Measurements from ENCODE around the gene PGS1. TPM values are rescaled to one million over a fixed set of nuclear protein-coding genes. Genes with fewer than 3 reads are reported as not detected.

PGS1 gene
- total and polyA plus RNA-seq, 7 experiments from 2014 or later, result 36.1 to 84.3 (median 77.3) TPM

- Mint-ChIP-seq H3K27me3 (no peaks in the 10 kb centered on the region), H3K27ac (peak overlapping the region in 2 of 9 donors; percentile 52 to 65), H3K4me3 (no peak overlapping the region), H3K36me3 (peaks cover 0 to 6% (median 4%) of the 10 kb centered on the region in 5 donors), H3K9me3 (peaks cover 0 to 2% (median 0%) of the 10 kb centered on the region in 11 donors), H3K4me1 (peaks cover 0 to 7% (median 2%) of the 10 kb centered on the region in 7 donors)
- intact Hi-C loops (cut with micrococcal nuclease), result no loop called here
- Histone ChIP-seq H3K9me3 (ENCODE audit: control insufficient read depth in 2 of 3, low read length in 3 of 3) (no peaks in the 10 kb centered on the region), H3K27ac (ENCODE audit: low read depth, low read length) (no peak overlapping the region), H3K4me1 (ENCODE audit: control insufficient read depth in 2 of 2, insufficient read depth in 2 of 2, low read length in 2 of 2) (no peaks in the 10 kb centered on the region), H3K36me3 (ENCODE audit: control insufficient read depth in 2 of 3, insufficient read depth in 3 of 3, low read length in 3 of 3) (peaks cover 0 to 16% (median 0%) of the 10 kb centered on the region in 3 experiments), H3K4me3 (ENCODE audit: low read length) (no peak overlapping the region), H3K27me3 (ENCODE audit: control insufficient read depth in 2 of 2, insufficient read depth in 2 of 2, low read length in 2 of 2) (no peaks in the 10 kb centered on the region)
- POLR2A ChIA-PET, result no interaction called here
- ATAC-seq (peak; percentile 28), DNase-seq (no peak)
- CTCF ChIA-PET, result no interaction called here
Observed at GRCh38 chr17:78433013-78433727, 54.7 kb downstream of the PGS1 start.

DNA sequence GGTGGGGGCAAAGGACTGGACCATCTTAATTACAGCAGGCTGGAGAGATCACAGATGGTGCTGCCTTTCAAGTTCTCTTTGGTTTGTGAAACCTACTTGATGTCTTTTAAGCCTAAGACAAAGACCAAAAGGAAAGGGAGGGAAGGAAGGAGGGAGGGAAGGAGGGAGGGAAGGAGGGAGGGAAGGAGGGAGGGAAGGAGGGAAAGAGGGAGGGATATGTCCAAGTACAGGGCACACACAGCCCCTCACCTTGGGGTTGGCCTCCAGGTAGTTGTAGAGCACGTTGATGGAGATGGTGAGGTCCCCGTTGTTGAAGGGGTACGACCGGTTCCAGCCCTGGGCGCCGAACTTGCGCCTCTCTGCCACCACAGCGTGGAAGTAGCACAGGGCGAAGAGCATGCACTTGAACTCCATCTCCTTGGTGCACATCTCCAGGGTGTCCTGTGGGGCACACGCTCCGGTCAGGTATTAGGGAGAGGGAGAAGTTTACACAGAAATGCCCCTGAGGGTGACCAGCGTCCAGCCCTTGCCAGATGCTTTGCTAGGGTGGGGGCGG is 55.4 kb downstream of the PGS1 start:
- DNase-seq (no peak), ATAC-seq (no peak)
- H3K4me3 ChIP-seq (ENCODE audit: low read length), result no peak overlapping the region
- Mint-ChIP-seq H3K27me3 (no peaks in the 10 kb centered on the region), H3K4me3 (no peak overlapping the region), H3K9me3 (peaks cover 0 to 2% (median 0%) of the 10 kb centered on the region in 11 donors), H3K27ac (no peak overlapping the region), H3K4me1 (peaks cover 0 to 7% (median 2%) of the 10 kb centered on the region in 7 donors), H3K36me3 (peaks cover 0 to 6% (median 4%) of the 10 kb centered on the region in 5 donors)
- ChIA-PET CTCF (no interaction called here), POLR2A (no interaction called here)
- intact Hi-C loops (cut with micrococcal nuclease), result no loop called here
- peaks cover 0 to 10% (median 0%) of the 10 kb centered on the region in 3 experiments for H3K36me3 ChIP-seq (ENCODE audit: control insufficient read depth in 2 of 3, insufficient read depth in 3 of 3, low read length in 3 of 3)
- no peaks in the 10 kb centered on the region for H3K27me3 ChIP-seq (ENCODE audit: control insufficient read depth in 2 of 2, insufficient read depth in 2 of 2, low read length in 2 of 2)
- no peaks in the 10 kb centered on the region for H3K4me1 ChIP-seq (ENCODE audit: control insufficient read depth in 2 of 2, insufficient read depth in 2 of 2, low read length in 2 of 2)
- no peaks in the 10 kb centered on the region for H3K9me3 ChIP-seq (ENCODE audit: control insufficient read depth in 2 of 3, low read length in 3 of 3)
- no peak overlapping the region for H3K27ac ChIP-seq (ENCODE audit: low read depth, low read length)

- H3K4me1 Mint-ChIP-seq, result peaks cover 0 to 7% (median 4%) of the 10 kb centered on the region in 7 donors
- ATAC-seq (no peak), DNase-seq (no peak)
- peaks cover 0 to 4% (median under 1%) of the 10 kb centered on the region in 5 donors for H3K36me3 Mint-ChIP-seq
- Histone ChIP-seq H3K9me3 (ENCODE audit: control insufficient read depth in 2 of 3, low read length in 3 of 3) (no peaks in the 10 kb centered on the region), H3K27ac (ENCODE audit: low read depth, low read length) (no peak overlapping the region), H3K4me3 (ENCODE audit: low read length) (no peak overlapping the region), H3K36me3 (ENCODE audit: control insufficient read depth in 2 of 3, insufficient read depth in 3 of 3, low read length in 3 of 3) (peaks cover 0 to 2% (median 0%) of the 10 kb centered on the region in 3 experiments), H3K27me3 (ENCODE audit: control insufficient read depth in 2 of 2, insufficient read depth in 2 of 2, low read length in 2 of 2) (no peaks in the 10 kb centered on the region), H3K4me1 (ENCODE audit: control insufficient read depth in 2 of 2, insufficient read depth in 2 of 2, low read length in 2 of 2) (no peaks in the 10 kb centered on the region)
- intact Hi-C loops (cut with micrococcal nuclease), result no loop called here
- POLR2A ChIA-PET, result no interaction called here
- peaks cover 0 to 2% (median 0%) of the 10 kb centered on the region in 11 donors for H3K9me3 Mint-ChIP-seq
- peak overlapping the region in 1 of 9 donors; percentile 25 for H3K27ac Mint-ChIP-seq
- CTCF ChIA-PET, result interaction anchor here (0.5 kb wide), 1 partner anchor 1356 kb away, joined by 3 read pairs; no protein-coding TSS in a partner anchor
- no peak overlapping the region for H3K4me3 Mint-ChIP-seq
- H3K27me3 Mint-ChIP-seq, result no peaks in the 10 kb centered on the region
Observed at GRCh38 chr17:78434455-78435329, 56.2 kb downstream of the PGS1 start.

GRCh38 chr17:78435330-78436005 is 57.0 kb downstream of the PGS1 start:
- intact Hi-C loops (cut with micrococcal nuclease), result no loop called here
- H3K27me3 ChIP-seq (ENCODE audit: control insufficient read depth in 2 of 2, insufficient read depth in 2 of 2, low read length in 2 of 2), result no peaks in the 10 kb centered on the region
- DNase-seq, result no peak
- H3K4me1 ChIP-seq (ENCODE audit: control insufficient read depth in 2 of 2, insufficient read depth in 2 of 2, low read length in 2 of 2), result no peaks in the 10 kb centered on the region
- no peaks in the 10 kb centered on the region for H3K36me3 ChIP-seq (ENCODE audit: control insufficient read depth in 2 of 3, insufficient read depth in 3 of 3, low read length in 3 of 3)
- no peak overlapping the region for H3K4me3 ChIP-seq (ENCODE audit: low read length)
- ATAC-seq, result no peak
- H3K27me3 Mint-ChIP-seq, result no peaks in the 10 kb centered on the region
- H3K36me3 Mint-ChIP-seq, result peaks cover 0 to 2% (median 0%) of the 10 kb centered on the region in 5 donors
- ChIA-PET CTCF (no interaction called here), POLR2A (no interaction called here)
- H3K27ac Mint-ChIP-seq, result peak overlapping the region in 3 of 9 donors; percentile 17 to 41 (median 31)
- H3K4me3 Mint-ChIP-seq, result no peak overlapping the region
- H3K27ac ChIP-seq (ENCODE audit: low read depth, low read length), result no peak overlapping the region
- no peaks in the 10 kb centered on the region for H3K9me3 ChIP-seq (ENCODE audit: control insufficient read depth in 2 of 3, low read length in 3 of 3)
- H3K4me1 Mint-ChIP-seq, result peaks cover 0 to 7% (median 4%) of the 10 kb centered on the region in 7 donors
- peaks cover 0 to 2% (median 0%) of the 10 kb centered on the region in 11 donors for H3K9me3 Mint-ChIP-seq

- ATAC-seq (no peak), DNase-seq (no peak)
- Histone ChIP-seq H3K4me1 (ENCODE audit: control insufficient read depth in 2 of 2, insufficient read depth in 2 of 2, low read length in 2 of 2) (no peaks in the 10 kb centered on the region), H3K27me3 (ENCODE audit: control insufficient read depth in 2 of 2, insufficient read depth in 2 of 2, low read length in 2 of 2) (no peaks in the 10 kb centered on the region), H3K36me3 (ENCODE audit: control insufficient read depth in 2 of 3, insufficient read depth in 3 of 3, low read length in 3 of 3) (no peaks in the 10 kb centered on the region), H3K9me3 (ENCODE audit: control insufficient read depth in 2 of 3, low read length in 3 of 3) (no peaks in the 10 kb centered on the region), H3K27ac (ENCODE audit: low read depth, low read length) (no peak overlapping the region), H3K4me3 (ENCODE audit: low read length) (no peak overlapping the region)
- H3K36me3 Mint-ChIP-seq, result peaks cover 0 to 2% (median 0%) of the 10 kb centered on the region in 5 donors
- H3K27me3 Mint-ChIP-seq, result no peaks in the 10 kb centered on the region
- intact Hi-C loops (cut with micrococcal nuclease), result no loop called here
- peaks cover 0 to 7% (median 4%) of the 10 kb centered on the region in 7 donors for H3K4me1 Mint-ChIP-seq
- peak overlapping the region in 6 of 9 donors; percentile 34 to 89 (median 68) for H3K27ac Mint-ChIP-seq
- ChIA-PET POLR2A (no interaction called here), CTCF (no interaction called here)
- H3K4me3 Mint-ChIP-seq, result peak overlapping the region in 1 of 10 donors; percentile 39
- peaks cover 0 to 2% (median 0%) of the 10 kb centered on the region in 11 donors for H3K9me3 Mint-ChIP-seq
Observed at GRCh38 chr17:78437508-78438169, 59.2 kb downstream of the PGS1 start.

GRCh38 chr17:78438271-78438691 is 59.8 kb downstream of the PGS1 start:
- H3K27ac ChIP-seq (ENCODE audit: low read depth, low read length), result no peak overlapping the region
- H3K27me3 ChIP-seq (ENCODE audit: control insufficient read depth in 2 of 2, insufficient read depth in 2 of 2, low read length in 2 of 2), result no peaks in the 10 kb centered on the region
- H3K27ac Mint-ChIP-seq, result peak overlapping the region in 6 of 9 donors; percentile 51 to 89 (median 72)
- H3K4me1 ChIP-seq (ENCODE audit: control insufficient read depth in 2 of 2, insufficient read depth in 2 of 2, low read length in 2 of 2), result no peaks in the 10 kb centered on the region
- H3K36me3 ChIP-seq (ENCODE audit: control insufficient read depth in 2 of 3, insufficient read depth in 3 of 3, low read length in 3 of 3), result no peaks in the 10 kb centered on the region
- intact Hi-C loops (cut with micrococcal nuclease), result no loop called here
- CTCF ChIA-PET, result no interaction called here
- H3K4me1 Mint-ChIP-seq, result peaks cover 0 to 7% (median 4%) of the 10 kb centered on the region in 7 donors
- no peaks in the 10 kb centered on the region for H3K9me3 ChIP-seq (ENCODE audit: control insufficient read depth in 2 of 3, low read length in 3 of 3)
- ATAC-seq, result no peak
- H3K4me3 ChIP-seq (ENCODE audit: low read length), result no peak overlapping the region
- H3K27me3 Mint-ChIP-seq, result no peaks in the 10 kb centered on the region
- POLR2A ChIA-PET, result no interaction called here
- DNase-seq, result peak in 6 of 9 donors; percentile 15 to 64 (median 30)
- H3K9me3 Mint-ChIP-seq, result peaks cover 0 to 2% (median 0%) of the 10 kb centered on the region in 11 donors
- peak overlapping the region in 1 of 10 donors; percentile 20 for H3K4me3 Mint-ChIP-seq
- peaks cover 0 to 2% (median 0%) of the 10 kb centered on the region in 5 donors for H3K36me3 Mint-ChIP-seq

All from naive thymus-derived CD4-positive, alpha-beta T cell (primary cell).